OCI-LY7 (cell line): ENCODE results near the gene EIF4E2.

Source experiments
- CTCF ChIP-seq: fragments of 200-600 bp; sonication (generic); conservative IDR thresholded peaks from 2 replicates; pipeline ENCODE4 v1.5.1; 2014; ENCODE audit warnings: mild to moderate bottlenecking, antibody characterized with exemption, low read length, moderate library complexity, mixed read lengths
- EZH2phosphoT487 ChIP-seq: fragments of 200-600 bp; sonication (generic); IDR thresholded peaks from 2 replicates; pipeline ENCODE4 v1.6.1; 2018; ENCODE audit warnings: low read depth, borderline replicate concordance, mild to moderate bottlenecking, mixed run types, antibody characterized with exemption, low read length, moderate library complexity, mixed read lengths

- TF ChIP-seq CTCF (no peak), EZH2phosphoT487 (no peak)
Observed at GRCh38 chr2:232613538-232614134, 63.1 kb downstream of the EIF4E2 start.
